ENCODE measurements around the gene SHISA7. TPM values are rescaled to one million over a fixed set of nuclear protein-coding genes. Genes with fewer than 3 reads are reported as not detected.

Gene SHISA7
- total RNA-seq, 1 experiment from 2014 or later = not detected

GRCh38 chr19:55483706-55484592, 40.8 kb upstream of the SHISA7 start:
- Mint-ChIP-seq H3K27ac (ENCODE audit: unreplicated experiment) (peak overlapping the region; percentile 73), H3K9me3 (ENCODE audit: unreplicated experiment) (no peaks in the 10 kb centered on the region), H3K27me3 (ENCODE audit: insufficient read depth, unreplicated experiment) (no peaks in the 10 kb centered on the region), H3K36me3 (ENCODE audit: insufficient read depth, unreplicated experiment) (peaks cover 23% of the 10 kb centered on the region), H3K4me1 (ENCODE audit: low read depth, unreplicated experiment) (peaks cover 13% of the 10 kb centered on the region), H3K4me3 (ENCODE audit: unreplicated experiment) (peak overlapping the region; percentile 76)
- TF ChIP-seq, protein P1, sequence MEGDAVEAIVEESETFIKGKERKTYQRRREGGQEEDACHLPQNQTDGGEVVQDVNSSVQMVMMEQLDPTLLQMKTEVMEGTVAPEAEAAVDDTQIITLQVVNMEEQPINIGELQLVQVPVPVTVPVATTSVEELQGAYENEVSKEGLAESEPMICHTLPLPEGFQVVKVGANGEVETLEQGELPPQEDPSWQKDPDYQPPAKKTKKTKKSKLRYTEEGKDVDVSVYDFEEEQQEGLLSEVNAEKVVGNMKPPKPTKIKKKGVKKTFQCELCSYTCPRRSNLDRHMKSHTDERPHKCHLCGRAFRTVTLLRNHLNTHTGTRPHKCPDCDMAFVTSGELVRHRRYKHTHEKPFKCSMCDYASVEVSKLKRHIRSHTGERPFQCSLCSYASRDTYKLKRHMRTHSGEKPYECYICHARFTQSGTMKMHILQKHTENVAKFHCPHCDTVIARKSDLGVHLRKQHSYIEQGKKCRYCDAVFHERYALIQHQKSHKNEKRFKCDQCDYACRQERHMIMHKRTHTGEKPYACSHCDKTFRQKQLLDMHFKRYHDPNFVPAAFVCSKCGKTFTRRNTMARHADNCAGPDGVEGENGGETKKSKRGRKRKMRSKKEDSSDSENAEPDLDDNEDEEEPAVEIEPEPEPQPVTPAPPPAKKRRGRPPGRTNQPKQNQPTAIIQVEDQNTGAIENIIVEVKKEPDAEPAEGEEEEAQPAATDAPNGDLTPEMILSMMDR (IDR thresholded peaks at IDR 0.05; ENCODE audit: insufficient read depth in 1 of 2, low read depth in 1 of 2, low read length in 1 of 2, severe bottlenecking in 1 of 2, unreplicated experiment in 1 of 2) = no peak
- CTCF ChIA-PET = interaction anchor here (0.9 to 2.6 kb wide), 3 partner anchors 16 to 22 kb away, joined by 4 to 19 read pairs (median 7); partner anchors contain the start of gene ISOC2
- H3K36me3 ChIP-seq (ENCODE audit: control insufficient read depth, insufficient read depth, low read length) = no peaks in the 10 kb centered on the region; the same call in 1 of the 2 replicates
- POLR2A ChIA-PET = interaction anchor here (0.6 to 1.2 kb wide), 5 partner anchors 8 to 1842 kb away, joined by 3 to 22 read pairs (median 7); partner anchors contain the start of genes ISOC2, UBE2S and ZNF628
- intact Hi-C loops (cut with micrococcal nuclease; ENCODE audit: unreplicated experiment) = no loop called here
- H3K4me1 ChIP-seq = 0 out of 2 replicates have a peak, but pooled peaks cover 3% of the 10 kb centered on the region
- H3K4me3 ChIP-seq (ENCODE audit: low read depth, low read length) = peak overlapping the region; percentile 90
- H3K9me3 ChIP-seq = no peaks in the 10 kb centered on the region
- H3K27me3 ChIP-seq (replicated peaks; ENCODE audit: control insufficient read depth, insufficient read depth, low read length) = no peaks in the 10 kb centered on the region
- no TSS peak for BruUV-seq (replicated peaks)
- DNase-seq = peak in 1 of 2 experiments; percentile 39

DNA sequence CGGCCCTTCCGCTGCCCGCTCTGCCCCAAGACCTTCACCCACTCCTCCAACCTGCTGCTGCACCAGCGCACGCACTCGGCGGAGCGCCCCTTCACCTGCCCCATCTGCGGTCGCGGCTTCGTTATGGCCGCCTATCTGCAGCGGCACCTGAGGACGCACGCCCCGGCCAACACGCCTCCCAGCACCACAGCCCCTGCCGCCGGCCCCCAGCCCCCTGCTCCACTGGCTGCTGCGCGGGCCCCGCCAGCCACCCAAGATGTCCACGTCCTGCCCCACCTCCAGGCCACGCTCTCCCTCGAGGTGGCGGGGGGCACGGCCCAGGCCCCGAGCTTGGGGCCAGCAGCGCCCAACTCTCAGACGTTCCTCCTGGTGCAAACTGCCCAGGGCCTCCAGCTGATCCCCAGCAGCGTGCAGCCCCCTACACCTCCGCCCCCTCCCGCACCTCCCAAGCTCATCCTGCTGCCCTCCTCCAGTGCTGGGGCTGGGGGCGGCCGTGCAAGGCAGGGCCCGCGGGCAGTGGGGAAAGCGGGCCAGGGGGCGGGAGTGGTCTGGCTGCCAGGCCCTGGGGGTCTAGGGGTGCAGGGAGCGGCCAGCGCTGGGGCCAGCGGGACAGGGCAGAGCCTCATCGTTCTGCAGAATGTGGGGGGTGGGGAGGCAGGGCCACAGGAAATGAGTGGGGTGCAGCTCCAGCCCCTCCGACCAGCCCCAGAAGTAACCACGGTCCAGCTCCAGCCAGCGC, 40.0 kb upstream of the SHISA7 start:
- intact Hi-C loops (cut with micrococcal nuclease; ENCODE audit: unreplicated experiment) = no loop called here
- Histone ChIP-seq H3K4me1 (0 out of 2 replicates have a peak, but pooled peaks cover 3% of the 10 kb centered on the region), H3K27me3 (replicated peaks; ENCODE audit: control insufficient read depth, insufficient read depth, low read length) (no peaks in the 10 kb centered on the region), H3K4me3 (ENCODE audit: low read depth, low read length) (no peak overlapping the region), H3K9me3 (no peaks in the 10 kb centered on the region), H3K36me3 (ENCODE audit: control insufficient read depth, insufficient read depth, low read length) (no peaks in the 10 kb centered on the region; the same call in 1 of the 2 replicates)
- H3K36me3 Mint-ChIP-seq (ENCODE audit: insufficient read depth, unreplicated experiment) = peaks cover 28% of the 10 kb centered on the region
- H3K4me3 Mint-ChIP-seq (ENCODE audit: unreplicated experiment) = peak overlapping the region; percentile 42
- no peaks in the 10 kb centered on the region for H3K27me3 Mint-ChIP-seq (ENCODE audit: insufficient read depth, unreplicated experiment)
- BruUV-seq (replicated peaks) = no TSS peak
- H3K9me3 Mint-ChIP-seq (ENCODE audit: unreplicated experiment) = no peaks in the 10 kb centered on the region
- peaks cover 21% of the 10 kb centered on the region for H3K4me1 Mint-ChIP-seq (ENCODE audit: low read depth, unreplicated experiment)
- ChIA-PET CTCF (interaction anchor here (2.6 kb wide), 1 partner anchor 21 kb away, joined by 19 read pairs; no protein-coding TSS in a partner anchor), POLR2A (no interaction called here)
- H3K27ac Mint-ChIP-seq (ENCODE audit: unreplicated experiment) = peak overlapping the region; percentile 73
- TF ChIP-seq, protein P1 (IDR thresholded peaks at IDR 0.05; ENCODE audit: insufficient read depth in 1 of 2, low read depth in 1 of 2, low read length in 1 of 2, severe bottlenecking in 1 of 2, unreplicated experiment in 1 of 2) = no peak
- DNase-seq = no peak
